Measurements from ENCODE around the gene IVD. TPM values are rescaled to one million over a fixed set of nuclear protein-coding genes. Genes with fewer than 3 reads are reported as not detected.

The IVD gene
- polyA plus RNA-seq, 1 donor from 2014 or later, result 28.6 TPM

DNA sequence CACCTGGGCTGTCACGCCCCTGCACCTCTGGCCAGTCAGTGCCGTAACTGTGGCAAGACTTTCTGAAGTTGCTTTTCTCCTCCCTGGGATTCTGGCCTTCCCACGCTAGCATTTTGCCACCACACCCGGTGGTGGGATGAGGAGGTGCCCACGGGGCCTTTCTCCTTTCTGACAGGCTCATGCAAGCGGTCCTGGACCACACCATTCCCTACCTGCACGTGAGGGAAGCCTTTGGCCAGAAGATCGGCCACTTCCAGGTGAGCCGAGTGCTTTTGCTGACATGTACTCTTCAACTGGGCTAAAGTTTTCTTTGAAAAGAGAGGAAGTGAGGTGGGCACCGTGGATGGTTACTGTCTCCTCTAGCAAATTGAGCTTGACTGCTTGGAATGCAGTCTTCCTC lies 9.6 kb downstream of the IVD start:
- Histone ChIP-seq H3K27ac (ENCODE audit: low read length) (no peak overlapping the region), H3K4me2 (ENCODE audit: low read length) (no peak overlapping the region), H3K9me2 (ENCODE audit: insufficient read depth, low read length) (no peaks in the 10 kb centered on the region), H3K9me3 (ENCODE audit: low read length) (no peaks in the 10 kb centered on the region), H2AFZ (ENCODE audit: low read depth, low read length) (no peak overlapping the region), H3K79me2 (replicated peaks; ENCODE audit: insufficient read depth, low read length) (no peaks in the 10 kb centered on the region), H3F3A (ENCODE audit: insufficient read depth, low read length, poor library complexity, severe bottlenecking) (no peaks in the 10 kb centered on the region), H4K20me1 (ENCODE audit: insufficient read depth) (no peaks in the 10 kb centered on the region), H3K27me3 (ENCODE audit: insufficient read depth, low read depth, low read length) (no peaks in the 10 kb centered on the region), H3K4me3 (ENCODE audit: low read length) (no peak overlapping the region), H3K36me3 (ENCODE audit: insufficient read depth, low read length) (peaks cover 5% of the 10 kb centered on the region), H3K9ac (ENCODE audit: low read length) (no peak overlapping the region)
- TF ChIP-seq SMC3 (conservative IDR thresholded peaks at IDR 0.05; ENCODE audit: poor library complexity) (no peak), RAD21 (conservative IDR thresholded peaks at IDR 0.05) (no peak), POLR2AphosphoS5 (IDR thresholded peaks at IDR 0.05) (no peak), EP300 (conservative IDR thresholded peaks at IDR 0.05; ENCODE audit: poor library complexity, severe bottlenecking) (no peak), MXI1 (conservative IDR thresholded peaks at IDR 0.05; ENCODE audit: poor library complexity, severe bottlenecking) (no peak), TAF1 (IDR thresholded peaks at IDR 0.05; ENCODE audit: low read depth) (no peak), CTCF (IDR thresholded peaks at IDR 0.05; ENCODE audit: poor library complexity, severe bottlenecking) (no peak), EZH2 (IDR thresholded peaks at IDR 0.05; ENCODE audit: borderline replicate concordance, insufficient read depth, low read length, poor library complexity, severe bottlenecking) (no peak)
- TF ChIP-seq, protein P1, sequence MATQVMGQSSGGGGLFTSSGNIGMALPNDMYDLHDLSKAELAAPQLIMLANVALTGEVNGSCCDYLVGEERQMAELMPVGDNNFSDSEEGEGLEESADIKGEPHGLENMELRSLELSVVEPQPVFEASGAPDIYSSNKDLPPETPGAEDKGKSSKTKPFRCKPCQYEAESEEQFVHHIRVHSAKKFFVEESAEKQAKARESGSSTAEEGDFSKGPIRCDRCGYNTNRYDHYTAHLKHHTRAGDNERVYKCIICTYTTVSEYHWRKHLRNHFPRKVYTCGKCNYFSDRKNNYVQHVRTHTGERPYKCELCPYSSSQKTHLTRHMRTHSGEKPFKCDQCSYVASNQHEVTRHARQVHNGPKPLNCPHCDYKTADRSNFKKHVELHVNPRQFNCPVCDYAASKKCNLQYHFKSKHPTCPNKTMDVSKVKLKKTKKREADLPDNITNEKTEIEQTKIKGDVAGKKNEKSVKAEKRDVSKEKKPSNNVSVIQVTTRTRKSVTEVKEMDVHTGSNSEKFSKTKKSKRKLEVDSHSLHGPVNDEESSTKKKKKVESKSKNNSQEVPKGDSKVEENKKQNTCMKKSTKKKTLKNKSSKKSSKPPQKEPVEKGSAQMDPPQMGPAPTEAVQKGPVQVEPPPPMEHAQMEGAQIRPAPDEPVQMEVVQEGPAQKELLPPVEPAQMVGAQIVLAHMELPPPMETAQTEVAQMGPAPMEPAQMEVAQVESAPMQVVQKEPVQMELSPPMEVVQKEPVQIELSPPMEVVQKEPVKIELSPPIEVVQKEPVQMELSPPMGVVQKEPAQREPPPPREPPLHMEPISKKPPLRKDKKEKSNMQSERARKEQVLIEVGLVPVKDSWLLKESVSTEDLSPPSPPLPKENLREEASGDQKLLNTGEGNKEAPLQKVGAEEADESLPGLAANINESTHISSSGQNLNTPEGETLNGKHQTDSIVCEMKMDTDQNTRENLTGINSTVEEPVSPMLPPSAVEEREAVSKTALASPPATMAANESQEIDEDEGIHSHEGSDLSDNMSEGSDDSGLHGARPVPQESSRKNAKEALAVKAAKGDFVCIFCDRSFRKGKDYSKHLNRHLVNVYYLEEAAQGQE (IDR thresholded peaks at IDR 0.05; ENCODE audit: borderline replicate concordance), result no peak

DNA sequence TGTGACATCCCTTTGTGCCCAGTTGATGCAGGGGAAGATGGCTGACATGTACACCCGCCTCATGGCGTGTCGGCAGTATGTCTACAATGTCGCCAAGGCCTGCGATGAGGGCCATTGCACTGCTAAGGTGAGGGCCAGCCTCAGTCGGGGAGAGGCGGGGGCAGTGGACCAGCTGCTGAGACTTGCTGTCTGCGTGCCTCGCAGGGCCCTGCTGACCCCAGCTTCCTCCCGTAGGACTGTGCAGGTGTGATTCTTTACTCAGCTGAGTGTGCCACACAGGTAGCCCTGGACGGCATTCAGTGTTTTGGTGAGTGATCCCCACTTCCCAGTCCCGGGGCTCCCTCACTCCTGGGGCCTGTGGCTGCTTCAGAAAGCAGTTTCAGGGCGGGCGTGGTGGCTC lies 10.5 kb downstream of the IVD start:
- no peaks in the 10 kb centered on the region for H3F3A ChIP-seq (ENCODE audit: insufficient read depth, low read length, poor library complexity, severe bottlenecking)
- no peak overlapping the region for H3K27ac ChIP-seq (ENCODE audit: low read length)
- H3K79me2 ChIP-seq (replicated peaks; ENCODE audit: insufficient read depth, low read length), result no peaks in the 10 kb centered on the region
- no peaks in the 10 kb centered on the region for H3K9me3 ChIP-seq (ENCODE audit: low read length)
- H3K27me3 ChIP-seq (ENCODE audit: insufficient read depth, low read depth, low read length), result no peaks in the 10 kb centered on the region
- no peak for TF ChIP-seq CTCF (IDR thresholded peaks at IDR 0.05; ENCODE audit: poor library complexity, severe bottlenecking)
- no peak for TF ChIP-seq TAF1 (IDR thresholded peaks at IDR 0.05; ENCODE audit: low read depth)
- no peak for TF ChIP-seq MXI1 (conservative IDR thresholded peaks at IDR 0.05; ENCODE audit: poor library complexity, severe bottlenecking)
- no peak for TF ChIP-seq EZH2 (IDR thresholded peaks at IDR 0.05; ENCODE audit: borderline replicate concordance, insufficient read depth, low read length, poor library complexity, severe bottlenecking)
- no peak for TF ChIP-seq RAD21 (conservative IDR thresholded peaks at IDR 0.05)
- TF ChIP-seq, protein P1 (IDR thresholded peaks at IDR 0.05; ENCODE audit: borderline replicate concordance), result no peak
- no peak for TF ChIP-seq POLR2AphosphoS5 (IDR thresholded peaks at IDR 0.05)
- no peak for TF ChIP-seq SMC3 (conservative IDR thresholded peaks at IDR 0.05; ENCODE audit: poor library complexity)
- TF ChIP-seq EP300 (conservative IDR thresholded peaks at IDR 0.05; ENCODE audit: poor library complexity, severe bottlenecking), result no peak
- H3K9me2 ChIP-seq (ENCODE audit: insufficient read depth, low read length), result no peaks in the 10 kb centered on the region
- H4K20me1 ChIP-seq (ENCODE audit: insufficient read depth), result no peaks in the 10 kb centered on the region
- H3K9ac ChIP-seq (ENCODE audit: low read length), result no peak overlapping the region
- H2AFZ ChIP-seq (ENCODE audit: low read depth, low read length), result no peak overlapping the region
- peaks cover 5% of the 10 kb centered on the region for H3K36me3 ChIP-seq (ENCODE audit: insufficient read depth, low read length)
- no peak overlapping the region for H3K4me3 ChIP-seq (ENCODE audit: low read length)
- no peak overlapping the region for H3K4me2 ChIP-seq (ENCODE audit: low read length)

Measured in neural cell (in vitro differentiated cells).